ENCODE results near the gene TXNDC9. TPM values are rescaled to one million over a fixed set of nuclear protein-coding genes. Genes with fewer than 3 reads are reported as not detected.

The TXNDC9 gene
- total RNA-seq (10 to 100 TPM; 19.7 to 49.7 (median 30.8) TPM), polyA plus RNA-seq (10 to 100 TPM; 18.3 to 26.6 (median 22.0) TPM)
- long read RNA-seq, donor 1, transcript TXNDC9-201 (5 exons, 1,637 nt), result major isoform, 11 of 254 reads
- long read RNA-seq, donor 1, transcript TXNDC9-202 (4 exons, 1,111 nt), result minor isoform, 6 of 254 reads
- long read RNA-seq, donor 1, partial matches to known transcripts, result 197 of 254 reads
- long read RNA-seq, donor 1, other reads (novel, unspliced or antisense), result 40 of 254 reads
- long read RNA-seq, donor 2, transcript TXNDC9-202 (4 exons, 1,111 nt), result minor isoform, 6 of 21 reads
- long read RNA-seq, donor 2, transcript TXNDC9-201 (5 exons, 1,637 nt), result major isoform, 15 of 21 reads
- long read RNA-seq, donor 2, partial matches to known transcripts, result 0 of 21 reads
- long read RNA-seq, donor 2, other reads (novel, unspliced or antisense), result 0 of 21 reads

- no peaks in the 10 kb centered on the region for H3K27me3 ChIP-seq (replicated peaks in 1 of 7)
- TF ChIP-seq POLR2A (IDR thresholded peaks at IDR 0.05) (peak in 1 of 3 donors; percentile 28), CTCF (IDR thresholded peaks at IDR 0.05 in 8 of 11, conservative IDR thresholded peaks at IDR 0.05 in 3 of 11) (peak in 3 of 11 experiments; percentile 20 to 48 (median 40)), POLR2AphosphoS5 (IDR thresholded peaks at IDR 0.05) (peak; percentile 95 to 96 (median 95))
- intact Hi-C loops (cut with DNase I; ENCODE audit: low total_unique reads), result loop anchor here (10.0 kb wide), 1 partner anchor 151 kb away; the partner anchor contains the start of genes MITD1 and MRPL30
- DNase-seq, result peak; percentile 99
- peaks cover 23 to 75% (median 59%) of the 10 kb centered on the region in 6 donors for H3K4me1 ChIP-seq
- peak within 1 kb of the TSS; percentile 84 to 95 (median 90) for H3K4me3 ChIP-seq
- peaks cover 0 to 24% (median 19%) of the 10 kb centered on the region in 6 donors for H3K36me3 ChIP-seq
- H3K27ac ChIP-seq, result peak within 1 kb of the TSS; percentile 85 to 97 (median 91)
- 0 to 1% (median 0%) methylated on average over 20 to 60 of the region's 60 CpGs for WGBS, 5 donors
- no peaks in the 10 kb centered on the region for H3K9me3 ChIP-seq
Observed at GRCh38 chr2:99335911-99336803, at the start of gene TXNDC9. TXNDC9 (minus strand) TSS chr2:99336333; CDS start chr2:99333210, 3,123 bp downstream.

- intact Hi-C loops (cut with DNase I; ENCODE audit: low total_unique reads), result no loop called here
- no peak for DNase-seq
- TF ChIP-seq CTCF (IDR thresholded peaks at IDR 0.05 in 8 of 11, conservative IDR thresholded peaks at IDR 0.05 in 3 of 11) (no peak), POLR2AphosphoS5 (IDR thresholded peaks at IDR 0.05) (no peak), POLR2A (IDR thresholded peaks at IDR 0.05) (no peak)
- Histone ChIP-seq H3K4me3 (no peak overlapping the region), H3K9me3 (no peaks in the 10 kb centered on the region), H3K4me1 (no peaks in the 10 kb centered on the region), H3K27ac (no peak overlapping the region), H3K27me3 (replicated peaks in 1 of 7) (no peaks in the 10 kb centered on the region), H3K36me3 (peaks cover 0 to 99% (median 56%) of the 10 kb centered on the region in 6 donors)
- WGBS, 5 donors, result 95 to 100% (median 98%) methylated on average over 2 of the region's 2 CpGs
Observed at GRCh38 chr2:99382143-99382542, 46.0 kb upstream of the TXNDC9 start.

- TF ChIP-seq POLR2AphosphoS5 (IDR thresholded peaks at IDR 0.05) (no peak), CTCF (IDR thresholded peaks at IDR 0.05 in 8 of 11, conservative IDR thresholded peaks at IDR 0.05 in 3 of 11) (no peak)
- H3K27ac ChIP-seq, result no peak overlapping the region
- DNase-seq, result no peak
- H3K9me3 ChIP-seq, result no peaks in the 10 kb centered on the region
- no peaks in the 10 kb centered on the region for H3K27me3 ChIP-seq (replicated peaks in 1 of 7)
- intact Hi-C loops (cut with DNase I; ENCODE audit: low total_unique reads), result no loop called here
- peaks cover 0 to 99% (median 68%) of the 10 kb centered on the region in 6 donors for H3K36me3 ChIP-seq
- H3K4me3 ChIP-seq, result no peak overlapping the region
- 75 to 89% (median 82%) methylated on average over 3 of the region's 3 CpGs for WGBS, 5 donors
- H3K4me1 ChIP-seq, result no peaks in the 10 kb centered on the region
Observed at GRCh38 chr2:99380376-99381010, 44.4 kb upstream of the TXNDC9 start.

All from spleen (tissue), 13 donors.